HS-27A (cell line): ENCODE measurements around the gene TPRKB.
"Not testable (repeated sequence)": the region's sequence is repeated elsewhere in the genome, so short reads cannot be mapped to it uniquely, and the experiment has no call there.

ENCODE experiments used
- DNase-seq: peaks from one replicate; pipeline ENCODE4 v3.0.0-alpha.2; 2012; ENCODE audit warnings: low read depth, missing footprints

TPRKB gene

DNA sequence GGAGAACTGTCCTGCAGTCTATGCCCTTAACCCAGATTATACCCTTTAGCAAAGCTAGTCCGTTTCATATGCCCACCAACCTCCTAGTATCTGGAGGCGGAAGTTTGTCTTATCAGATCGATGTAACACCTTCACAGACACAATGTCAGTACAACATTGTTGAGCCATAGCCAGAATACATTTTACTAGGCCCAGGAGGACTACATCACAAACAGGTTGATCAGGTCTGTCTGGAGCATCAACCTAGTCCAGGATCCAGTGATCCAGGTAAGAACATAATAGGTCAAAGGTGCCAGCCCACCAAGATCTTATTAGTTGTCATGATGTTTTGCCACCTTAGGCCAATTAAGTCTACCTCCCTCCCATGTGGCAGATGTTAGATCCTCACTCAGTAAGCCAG, 2.0 kb upstream of the TPRKB start:
- no peak for DNase-seq

DNA sequence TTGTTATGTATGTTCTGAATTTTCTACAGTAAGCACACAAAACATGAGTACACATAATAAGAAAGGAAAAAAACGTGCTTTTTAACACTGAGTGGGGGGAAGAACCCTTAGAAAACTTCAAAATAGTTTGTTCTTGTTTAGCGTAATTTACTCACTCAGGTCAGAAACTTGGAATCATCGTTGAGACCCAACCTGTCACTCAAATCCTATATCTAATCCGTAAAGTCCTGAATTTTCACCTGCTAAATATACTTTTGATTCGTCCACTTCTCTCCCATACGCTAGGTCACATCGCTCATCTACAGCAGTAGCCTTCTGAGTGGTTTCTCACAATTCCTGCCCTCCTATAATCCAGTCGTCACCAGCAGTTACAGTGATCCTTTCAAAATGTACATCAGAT, 767 bp downstream of the TPRKB start:
- no peak for DNase-seq

DNA sequence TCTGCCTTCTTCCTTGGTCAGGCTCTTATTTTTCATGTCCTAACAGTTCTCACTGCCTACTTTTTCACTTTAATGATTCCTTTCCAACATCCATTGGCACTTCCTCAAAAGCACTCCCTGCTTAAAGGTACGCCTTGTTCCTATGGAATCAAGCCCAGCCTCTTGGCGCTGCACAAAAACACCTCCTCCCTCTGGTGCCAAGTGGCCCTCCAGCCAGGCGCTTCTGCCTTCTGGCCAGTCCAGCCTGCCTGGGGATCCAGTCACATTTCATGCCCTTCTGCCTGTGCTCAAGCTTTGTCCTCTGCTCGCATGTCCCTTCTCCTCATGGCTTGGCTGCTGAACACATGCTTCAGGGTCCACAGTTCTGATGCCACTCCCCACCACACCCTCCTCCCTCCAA, 6.3 kb downstream of the TPRKB start:
- DNase-seq = no peak

DNA sequence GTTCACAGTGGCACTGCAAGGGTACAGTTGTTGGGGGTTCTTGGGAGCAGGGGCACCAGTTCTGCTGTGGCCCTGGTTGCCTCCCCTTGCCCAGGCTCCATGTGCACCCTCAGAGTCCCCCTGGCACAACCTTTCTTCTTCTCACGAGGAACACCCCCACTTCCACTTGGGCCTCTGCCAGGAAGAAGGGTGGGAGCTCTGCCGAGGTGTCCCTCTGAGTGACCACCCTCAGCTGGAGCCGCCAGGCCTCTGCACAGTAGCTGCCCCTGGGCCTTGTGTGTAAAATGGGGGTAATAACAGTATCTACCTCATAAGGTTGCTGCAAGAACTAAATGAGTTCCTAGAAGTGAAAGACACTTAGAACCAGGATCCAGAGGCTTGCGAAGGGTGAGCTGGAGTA, 8.4 kb downstream of the TPRKB start:
- no peak for DNase-seq

DNA sequence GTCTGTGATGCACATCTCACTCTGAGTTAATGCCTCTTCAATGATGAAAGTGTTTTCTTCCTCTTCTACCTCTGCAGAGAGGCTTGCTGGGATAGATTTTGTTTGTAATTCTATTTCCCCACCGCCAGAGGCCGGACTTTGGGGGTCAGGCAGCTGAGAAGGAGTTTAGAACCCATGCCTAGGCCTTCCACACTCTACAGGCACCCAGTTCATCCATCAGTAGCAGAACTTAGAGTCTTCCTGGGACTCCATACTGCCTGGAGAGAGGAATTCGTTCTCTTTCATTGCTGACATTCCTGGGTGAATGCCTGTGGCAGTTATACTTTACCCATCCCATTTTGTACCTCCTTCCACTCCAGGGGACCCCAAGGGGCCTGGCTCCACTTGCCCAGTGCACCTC, 9.1 kb downstream of the TPRKB start:
- DNase-seq = no peak

DNA sequence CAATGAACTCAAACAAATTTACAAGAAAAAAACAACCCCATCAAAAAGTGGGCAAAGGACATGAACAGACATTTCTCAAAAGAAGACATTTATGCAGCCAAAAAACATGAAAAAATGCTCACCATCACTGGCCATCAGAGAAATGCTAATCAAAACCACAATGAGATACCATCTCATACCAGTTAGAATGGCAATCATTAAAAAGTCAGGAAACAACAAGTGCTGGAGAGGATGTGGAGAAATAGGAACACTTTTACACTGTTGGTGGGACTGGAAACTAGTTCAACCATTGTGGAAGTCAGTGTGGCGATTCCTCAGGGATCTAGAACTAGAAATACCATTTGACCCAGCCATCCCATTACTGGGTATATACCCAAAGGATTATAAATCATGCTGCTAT, 10.5 kb downstream of the TPRKB start:
- not testable (repeated sequence) for DNase-seq

DNA sequence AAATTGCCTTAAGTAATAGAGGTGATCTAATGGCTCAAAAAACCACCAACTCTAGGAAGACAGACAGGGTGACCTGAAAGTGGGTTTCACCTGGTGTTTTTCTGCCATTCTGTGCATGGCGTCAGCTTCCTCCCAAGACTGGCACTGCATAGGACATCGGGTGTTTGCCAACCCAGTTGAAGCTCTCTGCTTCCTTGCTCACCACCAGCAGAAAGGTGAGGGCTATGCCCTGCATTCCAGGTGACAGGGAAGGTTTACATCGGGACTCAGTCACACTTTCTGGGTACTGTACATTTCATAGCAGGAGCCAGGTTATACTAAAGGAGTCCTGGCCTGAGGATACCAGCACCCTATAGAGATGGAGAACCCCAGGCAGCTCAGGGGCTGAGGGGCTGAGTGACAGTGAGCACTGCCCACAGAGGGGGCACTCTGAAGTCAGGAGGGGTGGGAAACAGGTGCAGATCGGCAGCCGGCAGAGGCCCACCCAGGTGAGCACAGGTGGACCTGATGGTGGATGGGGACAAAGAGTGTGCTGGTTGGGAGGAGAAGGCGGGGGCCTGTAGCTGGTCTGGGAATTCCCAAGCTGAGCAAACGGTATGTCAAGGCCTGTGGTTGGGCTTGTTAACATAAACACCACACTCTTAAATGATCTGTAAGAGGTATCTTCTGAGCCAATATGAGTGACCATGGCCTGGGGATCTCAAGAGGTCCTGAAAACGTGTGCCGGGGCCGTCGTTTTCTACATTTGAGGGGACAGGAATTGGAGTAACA, 18.1 kb downstream of the TPRKB start:
- DNase-seq = no peak

DNA sequence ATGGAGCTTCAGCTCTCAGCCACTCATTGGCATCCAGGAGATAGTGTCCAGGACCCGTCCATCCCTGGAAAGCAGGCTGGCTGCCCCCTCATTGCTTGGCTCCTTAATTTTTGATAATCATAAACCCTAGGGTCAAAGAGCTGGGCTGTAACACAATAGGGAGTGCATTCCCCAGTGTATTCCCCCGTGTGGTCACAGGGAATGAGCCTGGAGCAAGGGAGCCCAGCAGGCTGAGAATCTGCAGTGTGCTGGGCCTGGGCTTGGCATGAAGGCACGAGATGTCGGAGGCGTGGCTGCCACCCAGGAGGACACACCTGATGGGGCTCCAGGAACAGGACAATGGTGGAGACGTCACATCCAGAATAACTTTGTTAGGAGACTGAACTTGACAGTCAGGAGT, 18.7 kb downstream of the TPRKB start:
- DNase-seq = no peak

DNA sequence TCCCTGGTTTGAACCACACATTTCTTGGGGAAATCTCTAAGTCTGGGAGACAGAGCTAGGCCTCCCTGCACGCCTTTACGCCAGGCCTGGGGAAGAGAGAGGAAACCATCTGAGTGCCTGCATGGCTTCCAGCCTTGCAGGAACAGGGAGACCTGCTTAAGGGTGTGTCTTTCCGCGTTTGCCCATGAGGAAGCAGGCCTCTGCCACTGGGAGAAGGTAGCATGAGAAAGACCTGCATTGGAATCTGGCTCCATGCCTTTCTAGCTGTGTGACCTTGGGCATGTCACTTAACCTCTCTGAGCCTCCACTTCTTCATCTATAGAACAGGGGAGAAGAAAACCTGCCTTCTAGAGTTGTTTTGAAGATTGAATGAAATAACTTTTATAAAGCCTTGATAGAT, 19.4 kb downstream of the TPRKB start:
- DNase-seq = not testable (repeated sequence)

DNA sequence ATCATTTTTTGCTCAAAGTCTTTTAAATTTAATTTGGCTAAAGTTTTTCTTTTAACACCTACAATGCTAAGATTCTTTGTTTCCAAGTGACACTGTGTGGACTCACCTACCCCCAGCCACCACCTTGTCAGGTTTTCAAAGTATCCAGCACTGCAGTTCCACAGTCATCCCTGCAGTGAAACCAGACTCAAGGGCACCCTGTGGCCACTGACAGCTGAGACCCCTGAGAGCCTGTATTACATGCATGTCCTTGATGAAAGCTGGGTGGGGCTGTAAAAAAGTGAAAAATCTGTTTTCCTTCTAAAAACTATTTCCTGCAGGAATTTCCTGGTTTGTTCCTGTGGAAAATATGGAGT, 19.9 kb downstream of the TPRKB start:
- DNase-seq = no peak

DNA sequence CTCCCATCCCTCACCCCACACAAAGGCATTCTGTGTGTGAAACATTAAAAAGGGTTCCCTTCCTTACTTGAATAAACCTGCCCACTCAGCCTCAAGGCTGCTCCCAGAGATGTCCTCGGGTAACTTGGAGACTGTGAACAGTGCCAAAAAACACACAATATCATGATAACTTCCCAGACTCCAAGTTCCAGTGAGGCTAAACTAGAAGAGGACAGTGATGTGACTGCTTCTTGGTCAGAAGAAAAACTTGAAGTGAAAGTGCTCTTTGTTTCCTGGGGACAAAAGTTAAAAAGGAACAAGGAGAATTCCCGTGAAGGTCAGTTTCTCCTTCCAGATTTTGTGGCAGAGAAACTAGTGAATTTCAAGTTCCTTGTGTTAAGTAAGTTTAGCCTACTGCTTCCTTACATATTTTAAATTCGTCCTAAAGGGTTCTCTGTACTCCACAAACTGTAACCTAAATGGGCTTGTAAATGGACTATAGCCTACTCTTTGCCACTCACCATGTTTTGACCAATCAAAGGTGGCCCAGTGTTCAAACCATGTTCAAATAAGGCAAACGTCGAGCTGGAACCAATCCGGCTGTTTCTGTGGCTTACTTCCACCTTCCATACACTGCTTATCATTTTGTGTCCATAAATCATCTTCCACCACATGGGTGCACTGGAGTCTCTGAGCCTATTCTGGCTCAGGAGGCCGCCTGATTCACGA, 20.4 kb downstream of the TPRKB start:
- DNase-seq = no peak

DNA sequence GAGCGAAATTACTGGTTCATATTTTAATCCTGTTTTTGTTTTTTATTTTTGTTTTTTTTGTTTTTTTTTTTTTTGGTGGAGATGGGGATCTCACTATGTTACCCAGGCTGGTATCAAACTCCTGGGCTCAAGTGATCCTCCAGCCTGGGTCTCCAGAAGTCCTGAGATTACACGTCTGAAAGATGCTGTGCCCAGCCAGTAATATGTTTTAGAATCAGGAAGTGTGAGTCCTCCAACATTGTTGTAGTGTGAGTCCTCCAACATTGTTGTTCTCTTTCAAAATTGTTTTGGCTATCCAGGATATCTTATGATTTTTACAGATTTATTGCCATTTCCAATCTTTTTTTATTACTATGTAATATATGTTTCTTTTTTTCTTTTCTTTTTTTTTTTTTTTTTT, 23.1 kb downstream of the TPRKB start:
- no peak for DNase-seq

DNA sequence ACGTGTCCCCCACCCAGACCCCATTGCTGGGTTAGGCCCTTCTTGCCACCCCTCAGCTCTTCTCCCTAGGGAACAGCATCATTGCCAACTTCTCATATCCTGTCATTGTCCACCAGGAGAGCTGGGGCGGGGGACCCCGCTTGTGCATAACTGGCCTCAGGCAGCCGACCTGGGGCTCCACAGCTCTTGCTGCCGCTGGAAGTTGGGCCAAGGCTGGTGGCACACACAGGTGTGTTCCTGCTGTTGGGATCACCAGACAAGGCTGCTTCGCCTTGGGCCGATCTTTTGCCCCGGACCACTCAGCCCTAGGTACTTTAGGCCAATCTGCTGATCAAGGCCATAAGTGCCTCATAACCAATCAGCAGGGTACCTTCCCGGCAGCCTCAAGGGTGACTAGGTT, 28.6 kb downstream of the TPRKB start:
- no peak for DNase-seq

DNA sequence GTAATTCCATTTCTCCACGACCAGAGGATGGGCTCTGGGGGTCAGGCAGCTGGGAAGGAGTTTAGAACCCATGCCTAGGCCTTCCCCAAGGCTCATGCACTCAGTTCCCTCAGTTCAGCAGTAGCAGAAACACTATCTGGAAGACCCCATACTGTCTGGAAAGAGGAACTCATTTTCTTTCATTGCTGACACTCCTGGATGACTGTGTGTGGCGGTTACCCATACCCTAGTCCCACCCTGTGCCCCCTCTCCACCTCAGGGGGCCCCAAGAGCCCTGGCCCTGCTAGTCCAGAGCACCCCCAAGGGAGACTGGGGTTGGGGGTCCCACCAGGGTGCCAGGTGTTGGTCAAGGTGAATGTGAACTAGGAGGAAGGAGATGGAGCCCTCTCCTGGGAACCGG, 29.5 kb downstream of the TPRKB start:
- DNase-seq = no peak

DNA sequence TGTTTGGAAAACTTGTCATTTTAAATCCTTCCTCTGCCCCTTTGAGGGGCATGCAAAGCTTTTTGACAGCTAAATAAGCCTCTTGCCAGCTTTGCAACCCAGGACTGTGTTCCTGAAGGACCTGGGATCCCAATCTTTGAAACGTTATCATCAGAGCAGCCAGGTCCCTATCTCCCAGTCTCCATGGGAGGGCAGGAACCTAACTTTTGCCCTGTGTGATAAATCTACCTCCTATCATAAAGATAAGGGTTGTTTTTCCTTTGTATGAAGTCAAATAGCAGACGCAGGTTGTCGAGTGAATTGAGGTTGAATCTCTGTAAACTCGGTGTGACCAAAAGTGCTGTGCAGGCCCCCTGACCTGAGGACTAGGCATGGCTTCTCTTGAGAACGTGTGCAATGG, 30.1 kb downstream of the TPRKB start:
- DNase-seq = no peak

DNA sequence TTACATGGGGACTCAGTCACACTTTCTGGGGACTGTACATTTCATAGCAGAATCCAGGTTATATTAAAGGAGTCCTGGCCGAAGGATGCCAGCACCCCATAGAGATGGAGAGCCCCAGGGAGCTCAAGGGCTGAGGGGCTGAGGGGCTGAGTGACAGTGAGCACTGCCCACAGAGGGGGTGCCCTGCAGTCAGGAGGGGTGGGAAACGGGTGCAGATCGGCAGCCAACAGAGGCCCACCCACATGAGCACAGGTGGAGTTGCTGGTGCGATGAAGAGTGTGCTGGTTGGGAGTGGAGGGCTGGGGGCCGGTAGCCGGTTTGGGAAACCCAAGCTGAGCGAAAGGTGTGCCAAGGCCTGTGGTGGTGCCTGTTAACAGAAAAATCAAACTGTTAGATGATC, 32.1 kb downstream of the TPRKB start:
- DNase-seq = no peak

DNA sequence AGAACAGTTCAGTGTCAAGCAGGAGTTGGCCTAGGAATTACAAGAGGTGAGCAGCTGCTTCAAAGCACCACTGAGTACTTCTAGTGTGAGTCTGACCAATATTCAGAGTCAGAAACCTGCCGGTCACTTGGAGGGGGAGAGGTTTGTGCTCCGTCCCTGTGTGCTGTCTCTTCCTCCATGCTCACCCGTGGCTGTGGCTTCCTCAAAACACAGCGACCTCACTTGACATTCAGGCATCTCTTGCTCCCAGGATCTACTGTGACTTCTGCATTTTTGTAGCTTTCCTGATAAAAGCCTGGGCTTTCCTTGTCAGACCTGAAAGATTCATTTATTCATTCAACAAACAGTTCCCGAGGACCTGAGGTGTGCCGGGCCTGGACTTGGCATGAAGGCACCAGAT, 32.9 kb downstream of the TPRKB start:
- DNase-seq = no peak

DNA sequence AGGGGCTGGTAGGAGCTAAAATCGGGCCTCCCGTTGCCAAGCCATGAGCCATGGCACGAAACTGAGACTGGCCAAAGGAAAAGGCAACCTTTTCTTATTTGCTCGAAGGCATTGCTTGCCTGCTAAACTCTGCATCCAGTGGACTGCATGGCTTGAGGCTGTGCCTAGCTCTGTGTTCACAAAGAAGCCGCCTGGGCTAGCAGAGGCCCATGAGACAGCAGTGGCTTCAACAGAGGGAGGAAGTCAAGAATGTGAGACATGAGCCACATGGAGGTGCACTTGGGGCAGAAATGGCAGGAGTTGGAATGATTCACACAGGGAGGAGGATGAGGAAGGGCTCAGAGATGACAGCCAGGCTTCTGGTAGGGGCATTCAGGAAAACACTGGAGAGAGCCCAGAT, 33.5 kb downstream of the TPRKB start:
- no peak for DNase-seq

DNA sequence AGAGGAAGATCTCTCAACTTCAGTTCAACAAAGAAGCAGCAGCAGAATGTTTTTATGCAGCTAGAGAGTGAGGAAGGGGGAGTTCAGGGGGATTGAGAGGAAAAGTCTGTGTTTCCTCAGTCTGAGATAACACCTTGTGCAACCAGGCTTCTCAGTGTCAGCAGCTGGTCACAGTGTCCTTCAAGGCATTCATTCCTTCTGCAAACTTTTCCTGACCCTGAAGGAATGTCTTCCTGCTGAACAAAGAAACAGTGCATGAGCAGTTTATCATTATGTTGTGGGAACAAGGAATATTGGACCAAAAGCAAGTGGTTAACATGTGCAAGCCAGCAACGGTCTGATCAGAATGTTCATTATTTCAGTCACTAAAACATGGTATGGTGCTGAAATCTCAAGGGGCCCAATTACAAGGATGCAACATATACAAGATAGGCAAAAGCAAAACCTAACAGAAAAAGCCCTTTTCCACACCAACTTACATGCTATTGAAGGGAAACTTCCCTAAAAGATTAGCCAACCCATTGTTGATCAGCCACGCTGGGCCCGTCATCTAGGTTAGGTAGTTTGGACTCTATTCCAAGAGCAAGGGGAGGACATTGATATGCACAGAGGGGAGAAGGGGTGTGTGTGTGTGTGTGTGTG, 34.2 kb downstream of the TPRKB start:
- not testable (repeated sequence) for DNase-seq

DNA sequence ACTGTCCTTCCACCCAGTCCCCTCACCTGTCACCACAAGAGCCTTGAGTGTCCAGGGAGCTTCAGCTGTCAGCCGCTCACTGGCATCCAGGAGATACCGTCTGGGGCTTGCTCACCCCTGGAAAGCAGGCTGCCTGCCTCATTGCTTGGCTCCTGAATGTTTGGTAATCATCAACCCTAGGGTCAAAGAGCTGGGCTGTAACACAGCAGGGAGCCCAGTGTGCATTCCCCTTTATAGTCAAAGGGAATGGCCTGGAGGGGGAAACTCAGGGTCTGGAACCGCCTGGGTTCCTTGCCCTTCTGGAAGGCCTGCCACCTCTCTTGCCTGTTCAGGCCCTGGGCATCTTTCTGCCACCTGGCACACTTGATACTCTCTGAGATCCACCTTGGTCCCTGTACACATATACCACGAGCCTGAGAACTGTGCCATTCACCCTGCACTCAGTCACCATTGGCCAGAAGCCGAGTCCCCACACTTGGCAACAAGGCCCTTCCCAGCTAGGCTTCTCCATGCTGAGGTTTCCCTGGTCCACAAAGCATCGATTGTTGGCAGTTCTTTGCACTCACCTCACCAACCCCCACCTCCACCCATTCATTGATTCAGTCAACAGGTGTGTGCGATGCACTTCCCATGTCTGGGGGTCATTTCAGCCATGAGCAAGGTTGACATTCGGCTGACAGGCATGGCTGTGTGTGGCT, 35.0 kb downstream of the TPRKB start:
- DNase-seq = no peak

DNA sequence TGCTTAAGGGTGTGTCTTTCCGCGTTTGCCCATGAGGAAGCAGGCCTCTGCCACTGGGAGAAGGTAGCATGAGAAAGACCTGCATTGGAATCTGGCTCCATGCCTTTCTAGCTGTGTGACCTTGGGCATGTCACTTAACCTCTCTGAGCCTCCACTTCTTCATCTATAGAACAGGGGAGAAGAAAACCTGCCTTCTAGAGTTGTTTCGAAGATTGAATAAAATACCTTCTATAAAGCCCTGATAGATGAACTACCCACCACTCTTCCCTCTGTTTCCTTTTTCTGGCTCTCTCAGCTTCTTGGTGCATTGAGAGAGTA, 35.7 kb downstream of the TPRKB start:
- not testable (repeated sequence) for DNase-seq

DNA sequence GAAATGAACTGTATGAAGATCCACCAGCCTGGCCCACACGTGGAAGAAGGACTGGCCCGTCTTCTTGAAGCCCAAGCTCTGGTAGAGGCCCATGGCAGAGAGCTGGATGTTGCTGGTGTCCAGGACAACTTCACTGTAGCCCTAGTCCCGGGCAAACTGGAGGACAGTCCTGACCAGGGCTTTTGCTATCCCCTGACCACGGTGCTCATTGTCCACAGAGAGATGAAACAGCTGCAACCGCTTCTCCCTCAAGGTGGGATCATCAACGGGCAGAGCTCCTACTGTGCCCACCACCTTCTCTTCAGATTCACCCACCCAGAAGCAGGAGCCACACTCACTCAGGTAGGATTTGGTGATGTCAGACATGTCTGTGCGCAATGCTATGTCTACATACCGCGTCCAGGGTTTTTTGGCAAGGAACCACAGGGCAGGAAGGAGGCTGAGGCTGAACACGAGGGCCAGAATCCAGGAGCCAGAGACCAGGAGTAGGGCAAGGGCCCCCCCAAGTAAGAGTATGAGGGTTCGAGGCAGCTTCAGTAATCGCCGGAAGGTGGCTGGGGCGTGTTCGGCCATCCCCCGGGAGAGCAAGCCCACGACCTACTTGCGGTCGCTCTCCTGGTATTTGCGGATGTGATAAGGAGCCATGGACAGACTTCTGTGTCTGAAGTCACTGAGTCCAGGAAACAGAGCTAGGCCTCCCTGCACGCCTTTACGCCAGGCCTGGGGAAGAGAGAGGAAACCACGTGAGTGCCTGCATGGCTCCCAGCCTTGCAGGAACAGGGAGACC, 36.3 kb downstream of the TPRKB start:
- DNase-seq = no peak
